B cell (primary cell): ENCODE data around the gene NUP210. TPM values are rescaled to one million over a fixed set of nuclear protein-coding genes. Genes with fewer than 3 reads are reported as not detected.

ENCODE experiments used
- ATAC-seq: fragments of 200-7000 bp; cut with Tn5 transposase; one replicate; pipeline ENCODE4 v1.10.0; 2021; ENCODE audit warnings: low read depth, mild to moderate bottlenecking, moderate number of reproducible peaks, moderate library complexity
- CTCF ChIA-PET: fragments of 350-600 bp; sonication (Branson Sonifier 250); formaldehyde crosslinking; loops from one replicate; lab custom pipeline; 2021; ENCODE audit warnings: antibody characterized with exemption, inconsistent platforms; lab: Charles Lee
- POLR2A ChIA-PET: fragments of 350-600 bp; sonication (Branson Sonifier 250); formaldehyde crosslinking; loops from one replicate; lab custom pipeline; 2021; ENCODE audit warnings: antibody characterized with exemption; lab: Charles Lee
- DNase-seq: peaks from one replicate; pipeline ENCODE4 v3.0.0; 2013
- H2AFZ ChIP-seq: 2 replicates; pipeline ENCODE4 v1.6.1; 2012; ENCODE audit warnings: mild to moderate bottlenecking, low read depth, low read length; ENCODE audit not compliant: insufficient read depth, poor library complexity, severe bottlenecking
- H3K27ac ChIP-seq, 2 donors: 1 replicate in 1 of 2; 2 replicates in 1 of 2; pipeline ENCODE4 v1.5.1; 2012 to 2013; ENCODE audit warnings: low read length in 2 of 2, mild to moderate bottlenecking in 2 of 2, moderate library complexity in 1 of 2
- H3K27me3 ChIP-seq, 4 experiments: fragments of 200-600 bp in 1 of 4; sonication (generic) in 1 of 4; replicated peaks in 1 of 4; 1 replicate in 2 of 4; 2 replicates in 2 of 4; pipeline versions ENCODE4 v1.6.1 to v1.7.0; 2013 to 2016; ENCODE audit warnings: low read length in 3 of 4, mild to moderate bottlenecking in 2 of 4, mixed read lengths in 1 of 4, moderate library complexity in 1 of 4; ENCODE audit not compliant: insufficient read depth in 4 of 4, control insufficient read depth in 3 of 4; ENCODE audit errors: control extremely low read depth in 1 of 4
- H3K36me3 ChIP-seq, 2 experiments: replicated peaks in 1 of 2; 1 replicate in 1 of 2; 2 replicates in 1 of 2; pipeline versions ENCODE4 v1.6.1 to v1.7.1; 2013; ENCODE audit warnings: low read length in 1 of 2; ENCODE audit not compliant: insufficient read depth in 2 of 2, control insufficient read depth in 1 of 2; ENCODE audit errors: control extremely low read depth in 1 of 2, extremely low read depth in 1 of 2
- H3K4me1 ChIP-seq, 2 donors: fragments of 200-600 bp in 1 of 2; sonication (generic) in 1 of 2; 1 replicate in 1 of 2; 2 replicates in 1 of 2; pipeline versions ENCODE4 v1.5.1 to v1.6.1; 2013 to 2017; ENCODE audit warnings: low read length in 2 of 2; ENCODE audit not compliant: control insufficient read depth in 2 of 2, insufficient read depth in 2 of 2
- H3K4me2 ChIP-seq: replicated peaks from 2 replicates; pipeline ENCODE3; 2012; ENCODE audit warnings: mild to moderate bottlenecking, low read depth, low read length; ENCODE audit not compliant: poor library complexity, severe bottlenecking
- H3K4me3 ChIP-seq, 5 experiments: fragments of 200-600 bp in 1 of 5; sonication (generic) in 1 of 5; 1 replicate in 3 of 5; 2 replicates in 2 of 5; pipeline versions ENCODE4 v1.5.1 to v1.7.0; 2011 to 2016; ENCODE audit warnings: low read length in 4 of 5, mild to moderate bottlenecking in 4 of 5, low read depth in 2 of 5, control low read depth in 1 of 5, moderate library complexity in 1 of 5; ENCODE audit not compliant: insufficient read depth in 1 of 5; ENCODE audit errors: control extremely low read depth in 1 of 5, extremely low read depth in 1 of 5
- H3K79me2 ChIP-seq: fragments of 200-600 bp; sonication (generic); one replicate; pipeline ENCODE4 v1.6.0; 2016; ENCODE audit warnings: low read length; ENCODE audit not compliant: control insufficient read depth, insufficient read depth
- H3K9ac ChIP-seq: fragments of 200-600 bp; sonication (generic); 2 replicates; pipeline ENCODE4 v1.6.1; 2017; ENCODE audit warnings: mild to moderate bottlenecking, low read length, moderate library complexity
- H3K9me3 ChIP-seq, 3 donors: one replicate each; pipeline versions ENCODE4 v1.6.1 to v1.7.1; 2013; ENCODE audit warnings: low read length in 2 of 3; ENCODE audit not compliant: control insufficient read depth in 2 of 3, insufficient read depth in 1 of 3; ENCODE audit errors: control extremely low read depth in 1 of 3
- H4K20me1 ChIP-seq: 2 replicates; pipeline ENCODE4 v1.6.0; 2012; ENCODE audit warnings: mild to moderate bottlenecking, low read length; ENCODE audit not compliant: insufficient read depth, control insufficient read depth, poor library complexity, severe bottlenecking
- H3K27ac Mint-ChIP-seq: one replicate; pipeline ENCODE4 v1.8.0; 2021; ENCODE audit warnings: mixed read lengths
- H3K27me3 Mint-ChIP-seq: one replicate; pipeline ENCODE4 v1.8.0; 2021; ENCODE audit warnings: mixed read lengths
- H3K4me1 Mint-ChIP-seq: one replicate; pipeline ENCODE4 v1.8.0; 2021; ENCODE audit warnings: mixed read lengths
- H3K4me3 Mint-ChIP-seq: one replicate; pipeline ENCODE4 v1.8.0; 2021; ENCODE audit warnings: mixed read lengths
- H3K9me3 Mint-ChIP-seq: one replicate; pipeline ENCODE4 v1.8.0; 2022; ENCODE audit warnings: mixed read lengths; ENCODE audit not compliant: insufficient read depth
- EZH2 ChIP-seq: IDR thresholded peaks from 2 replicates; pipeline ENCODE4 v1.6.1; 2012; ENCODE audit warnings: borderline replicate concordance, low read depth, mild to moderate bottlenecking, moderate library complexity, low read length; ENCODE audit not compliant: insufficient read depth, poor library complexity, severe bottlenecking
- WGBS: methylation state at CpG from one replicate; pipeline ENCODE4 v1.1.5; 2013; ENCODE audit warnings: missing lambda C conversion rate; ENCODE audit not compliant: insufficient coverage; 5-methylcytosine and 5-hydroxymethylcytosine counted together
- intact Hi-C: fragments of 100-400 bp; cut with micrococcal nuclease; formaldehyde crosslinking; loops from one replicate; pipeline ENCODE4 v1.10.0; 2022
- polyA plus RNA-seq: library from polyadenylated mRNA; depleted of rRNA; stranded (reverse); fragments of >200 nt; gene quantifications from 2 replicates; pipeline ENCODE4 v1.2.3, GENCODE V29; 2012
- total RNA-seq, 2 donors: library from RNA; stranded (reverse); fragments of 120-200 nt in 1 of 2; gene quantifications; 1 replicate in 1 of 2; 2 replicates in 1 of 2; pipeline versions ENCODE4 v1.2.3 to v1.2.4, GENCODE V29; 2013 to 2022
- TF ChIP-seq, protein P1 (sequence below): fragments of 200-600 bp; IDR thresholded peaks from one replicate; pipeline ENCODE4 v1.8.0; 2022; ENCODE audit warnings: antibody characterized with exemption, mild to moderate bottlenecking

Gene NUP210
- total and polyA plus RNA-seq, 2 donors (not counting 1 experiment from before 2014, with no cell fraction given), result 114 to 159 TPM

DNA sequence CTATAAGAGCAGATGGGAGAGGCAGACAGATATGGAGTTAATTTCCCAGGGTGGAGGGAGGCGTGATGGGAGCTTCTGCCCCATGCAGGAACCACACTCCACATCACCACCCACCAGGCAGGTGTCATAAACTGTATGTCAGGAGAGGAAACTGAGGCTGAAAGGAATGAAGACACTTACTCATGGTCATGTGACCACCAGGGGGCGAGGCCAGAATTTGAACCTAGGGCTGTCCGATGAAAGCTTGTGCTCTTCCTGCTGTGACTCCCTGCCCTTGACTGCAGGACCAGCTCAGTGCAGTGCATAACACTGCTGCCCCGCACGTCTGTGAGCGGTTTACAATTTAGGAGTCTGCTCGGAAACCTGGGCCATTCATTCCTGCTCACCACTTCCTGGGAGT is 28.8 kb downstream of the NUP210 start:
- Histone ChIP-seq H3K9ac (no peak overlapping the region), H3K27me3 (no peaks in the 10 kb centered on the region), H3K4me2 (no peak overlapping the region), H3K36me3 (peaks cover 0 to 94% of the 10 kb centered on the region in 2 experiments), H3K27ac (no peak overlapping the region), H3K79me2 (peaks cover 60% of the 10 kb centered on the region), H4K20me1 (peaks cover 95% of the 10 kb centered on the region), H3K4me1 (no peaks in the 10 kb centered on the region), H3K9me3 (no peaks in the 10 kb centered on the region), H3K4me3 (no peak overlapping the region), H2AFZ (no peak overlapping the region)
- POLR2A ChIA-PET, result interaction anchor here (3.8 kb wide), 1 partner anchor 61 kb away, joined by 13 read pairs; no protein-coding TSS in a partner anchor
- 94% methylated on average over 6 of the region's 7 CpGs for WGBS
- H3K4me3 Mint-ChIP-seq, result no peak overlapping the region
- intact Hi-C loops, result loop anchor here (1.0 kb wide), 1 partner anchor 61 kb away; no protein-coding TSS in a partner anchor
- H3K27me3 Mint-ChIP-seq, result no peaks in the 10 kb centered on the region
- no peaks in the 10 kb centered on the region for H3K9me3 Mint-ChIP-seq
- CTCF ChIA-PET, result interaction anchor here (1.0 to 8.2 kb wide), 5 partner anchors 13 to 70 kb away, joined by 3 to 109 read pairs (median 6); no protein-coding TSS in a partner anchor
- DNase-seq, result peak; percentile 42
- peaks cover under 1% of the 10 kb centered on the region for H3K4me1 Mint-ChIP-seq
- no peak for ATAC-seq
- no peak overlapping the region for H3K27ac Mint-ChIP-seq
- no peak for TF ChIP-seq EZH2
- TF ChIP-seq, protein P1, sequence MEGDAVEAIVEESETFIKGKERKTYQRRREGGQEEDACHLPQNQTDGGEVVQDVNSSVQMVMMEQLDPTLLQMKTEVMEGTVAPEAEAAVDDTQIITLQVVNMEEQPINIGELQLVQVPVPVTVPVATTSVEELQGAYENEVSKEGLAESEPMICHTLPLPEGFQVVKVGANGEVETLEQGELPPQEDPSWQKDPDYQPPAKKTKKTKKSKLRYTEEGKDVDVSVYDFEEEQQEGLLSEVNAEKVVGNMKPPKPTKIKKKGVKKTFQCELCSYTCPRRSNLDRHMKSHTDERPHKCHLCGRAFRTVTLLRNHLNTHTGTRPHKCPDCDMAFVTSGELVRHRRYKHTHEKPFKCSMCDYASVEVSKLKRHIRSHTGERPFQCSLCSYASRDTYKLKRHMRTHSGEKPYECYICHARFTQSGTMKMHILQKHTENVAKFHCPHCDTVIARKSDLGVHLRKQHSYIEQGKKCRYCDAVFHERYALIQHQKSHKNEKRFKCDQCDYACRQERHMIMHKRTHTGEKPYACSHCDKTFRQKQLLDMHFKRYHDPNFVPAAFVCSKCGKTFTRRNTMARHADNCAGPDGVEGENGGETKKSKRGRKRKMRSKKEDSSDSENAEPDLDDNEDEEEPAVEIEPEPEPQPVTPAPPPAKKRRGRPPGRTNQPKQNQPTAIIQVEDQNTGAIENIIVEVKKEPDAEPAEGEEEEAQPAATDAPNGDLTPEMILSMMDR, result peak; percentile 43

DNA sequence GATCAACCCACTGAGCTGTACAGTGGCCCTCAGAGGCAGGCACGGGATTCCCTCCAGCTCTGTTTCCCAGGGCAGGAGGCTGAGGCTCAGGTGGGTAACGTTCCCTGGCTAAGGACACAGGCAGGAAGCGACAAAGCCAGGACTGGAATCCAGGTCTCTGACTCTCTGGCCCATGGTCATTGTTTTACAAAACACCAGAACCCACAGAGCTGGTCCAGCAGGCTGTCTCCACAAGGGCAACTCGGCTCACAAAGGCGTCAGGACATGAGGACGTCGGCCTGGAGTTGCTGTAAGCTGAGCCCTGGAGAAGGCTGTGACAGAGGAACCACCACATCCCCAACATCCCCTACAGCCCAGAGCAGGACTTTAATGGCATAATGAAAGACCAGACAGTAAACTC is 30.7 kb downstream of the NUP210 start:
- no peaks in the 10 kb centered on the region for H3K4me1 ChIP-seq
- H3K27me3 ChIP-seq, result no peaks in the 10 kb centered on the region
- H3K36me3 ChIP-seq, result peaks cover 6 to 97% of the 10 kb centered on the region in 2 experiments
- no peak for DNase-seq
- H3K9me3 Mint-ChIP-seq, result no peaks in the 10 kb centered on the region
- 99% methylated on average over 7 of the region's 7 CpGs for WGBS
- peaks cover 50% of the 10 kb centered on the region for H3K79me2 ChIP-seq
- no peak overlapping the region for H2AFZ ChIP-seq
- no peak overlapping the region for H3K9ac ChIP-seq
- no peaks in the 10 kb centered on the region for H3K9me3 ChIP-seq
- TF ChIP-seq, protein P1, result no peak
- TF ChIP-seq EZH2, result no peak
- H3K4me3 ChIP-seq, result no peak overlapping the region
- ATAC-seq, result no peak
- intact Hi-C loops, result no loop called here
- H3K27ac ChIP-seq, result no peak overlapping the region
- peaks cover 5% of the 10 kb centered on the region for H3K4me1 Mint-ChIP-seq
- no peak overlapping the region for H3K4me3 Mint-ChIP-seq
- no peaks in the 10 kb centered on the region for H3K27me3 Mint-ChIP-seq
- CTCF ChIA-PET, result interaction anchor here (4.2 to 8.2 kb wide), 2 partner anchors 28 to 65 kb away, joined by 25 to 109 read pairs; no protein-coding TSS in a partner anchor
- H3K27ac Mint-ChIP-seq, result no peak overlapping the region
- peaks cover 81% of the 10 kb centered on the region for H4K20me1 ChIP-seq
- POLR2A ChIA-PET, result no interaction called here
- no peak overlapping the region for H3K4me2 ChIP-seq
